HepG2 (cell line): Measurements from ENCODE around the gene CABP4. TPM values are rescaled to one million over a fixed set of nuclear protein-coding genes. Genes with fewer than 3 reads are reported as not detected.

Experiments
- CBFB ChIP-seq: sonication (generic); formaldehyde crosslinking; IDR thresholded peaks from 2 replicates; pipeline ENCODE4 v1.4.0; 2020; ENCODE audit warnings: missing genetic modification reagents
- CREB3 ChIP-seq: sonication (generic); formaldehyde crosslinking; IDR thresholded peaks from 2 replicates; pipeline ENCODE4 v1.5.0; 2020; ENCODE audit warnings: missing genetic modification reagents
- E2F5 ChIP-seq: sonication (generic); formaldehyde crosslinking; conservative IDR thresholded peaks from 2 replicates; pipeline ENCODE4 v1.4.0; 2020; ENCODE audit warnings: missing genetic modification reagents
- EP300 ChIP-seq, 3 experiments: sonication (generic) in 1 of 3; formaldehyde crosslinking in 1 of 3; IDR thresholded peaks; 2 replicates each; pipeline versions ENCODE4 v1.5.1 to v1.6.1; 2011 to 2020; ENCODE audit warnings: low read depth in 2 of 3, low read length in 2 of 3, borderline replicate concordance in 1 of 3, improper control_type of control experiment in 1 of 3, mild to moderate bottlenecking in 1 of 3, missing genetic modification reagents in 1 of 3, moderate library complexity in 1 of 3
- GATA4 ChIP-seq: sonication (generic); IDR thresholded peaks from 2 replicates; pipeline ENCODE4 v1.6.1; 2016; ENCODE audit warnings: antibody characterized with exemption, low read depth, borderline replicate concordance
- KLF12 ChIP-seq: sonication (generic); formaldehyde crosslinking; IDR thresholded peaks from 2 replicates; pipeline ENCODE4 v1.4.0; 2020; ENCODE audit warnings: missing genetic modification reagents, borderline replicate concordance
- KLF15 ChIP-seq: sonication (generic); formaldehyde crosslinking; IDR thresholded peaks from 2 replicates; pipeline ENCODE4 v1.8.1; 2023; ENCODE audit warnings: borderline replicate concordance, mild to moderate bottlenecking, inconsistent platforms, missing genetic modification reagents, mixed read lengths
- KLF16 ChIP-seq, 2 experiments: sonication (generic) in 1 of 2; formaldehyde crosslinking in 1 of 2; IDR thresholded peaks; 2 replicates each; pipeline versions ENCODE4 v1.6.1 to v1.8.0; 2016 to 2023; ENCODE audit warnings: missing genetic modification reagents in 2 of 2, missing compliant biosample characterization in 1 of 2
- NR2F1 ChIP-seq, 2 experiments: fragments of 450-650 bp in 1 of 2; formaldehyde crosslinking in 1 of 2; IDR thresholded peaks; 2 replicates each; pipeline versions ENCODE4 v1.5.0 to v1.6.1; 2016 to 2020; ENCODE audit warnings: mild to moderate bottlenecking in 1 of 2, missing compliant biosample characterization in 1 of 2, missing genetic modification reagents in 1 of 2, moderate library complexity in 1 of 2
- NRL ChIP-seq: sonication (generic); formaldehyde crosslinking; IDR thresholded peaks from 2 replicates; pipeline ENCODE4 v1.5.0; 2020; ENCODE audit warnings: missing genetic modification reagents, mild to moderate bottlenecking, moderate library complexity, borderline replicate concordance
- SMAD3 ChIP-seq: sonication (generic); formaldehyde crosslinking; IDR thresholded peaks from 2 replicates; pipeline ENCODE4 v1.4.0; 2020; ENCODE audit warnings: missing genetic modification reagents
- ZBTB39 ChIP-seq: sonication (generic); formaldehyde crosslinking; IDR thresholded peaks from 2 replicates; pipeline ENCODE4 v1.5.0; 2020; ENCODE audit warnings: missing genetic modification reagents
- ZNF136 ChIP-seq: sonication (generic); formaldehyde crosslinking; IDR thresholded peaks from 2 replicates; pipeline ENCODE4 v1.8.1; 2022; ENCODE audit warnings: low read depth, mild to moderate bottlenecking, moderate library complexity, missing genetic modification reagents
- ZNF160 ChIP-seq: sonication (generic); formaldehyde crosslinking; IDR thresholded peaks from 2 replicates; pipeline ENCODE4 v1.8.0; 2022; ENCODE audit warnings: mild to moderate bottlenecking, inconsistent platforms, missing genetic modification reagents
- ZNF235 ChIP-seq: sonication (generic); formaldehyde crosslinking; IDR thresholded peaks from 2 replicates; pipeline ENCODE4 v1.8.1; 2023; ENCODE audit warnings: mild to moderate bottlenecking, missing genetic modification reagents, borderline replicate concordance
- ZNF260 ChIP-seq: sonication (generic); formaldehyde crosslinking; IDR thresholded peaks from 2 replicates; pipeline ENCODE4 v1.4.0; 2020; ENCODE audit warnings: missing genetic modification reagents, low read depth, mild to moderate bottlenecking, borderline replicate concordance
- ZNF337 ChIP-seq: sonication (generic); formaldehyde crosslinking; IDR thresholded peaks from 2 replicates; pipeline ENCODE4 v1.5.1; 2020; ENCODE audit warnings: missing genetic modification reagents, low read depth, mild to moderate bottlenecking, borderline replicate concordance
- ZNF362 ChIP-seq: sonication (generic); formaldehyde crosslinking; IDR thresholded peaks from 2 replicates; pipeline ENCODE4 v1.4.0; 2020; ENCODE audit warnings: missing genetic modification reagents, mild to moderate bottlenecking, borderline replicate concordance
- ZNF484 ChIP-seq: sonication (generic); formaldehyde crosslinking; IDR thresholded peaks from 2 replicates; pipeline ENCODE4 v1.5.1; 2020; ENCODE audit warnings: mild to moderate bottlenecking, low read depth, missing genetic modification reagents, borderline replicate concordance
- ZNF567 ChIP-seq: sonication (generic); formaldehyde crosslinking; IDR thresholded peaks from 2 replicates; pipeline ENCODE4 v1.8.1; 2023; ENCODE audit warnings: mild to moderate bottlenecking, missing genetic modification reagents, borderline replicate concordance
- ZNF660 ChIP-seq: sonication (generic); formaldehyde crosslinking; IDR thresholded peaks from 2 replicates; pipeline ENCODE4 v1.5.1; 2020; ENCODE audit warnings: mild to moderate bottlenecking, low read depth, missing genetic modification reagents, borderline replicate concordance
- polyA plus RNA-seq, 8 experiments: library from polyadenylated mRNA; depleted of rRNA in 3 of 8; stranded (reverse) in 7 of 8; unstranded in 1 of 8; fragments of >200 nt; fragmentation: Illumina TruSeq in 4 of 8; extraction: Trizol in 4 of 8; gene quantifications; 2 replicates each; pipeline versions ENCODE4 v1.2.1 to v1.2.3, GENCODE V29; 2011 to 2016; ENCODE audit warnings: low read depth in 4 of 8, missing spikeins in 1 of 8, mixed read lengths in 1 of 8; ENCODE audit not compliant: insufficient read depth in 1 of 8
- total RNA-seq, 5 experiments: library from RNA; depleted of rRNA; stranded (reverse); fragments of >200 nt; fragmentation: Illumina TruSeq; extraction: Trizol; gene quantifications; 2 replicates each; pipeline ENCODE4 v1.2.3, GENCODE V29; 2016; ENCODE audit warnings: low read depth in 1 of 5

The CABP4 gene
- total and polyA plus RNA-seq, 2 of the 13 experiments (the other 11 are each of a cell fraction or from before 2014, with no cell fraction given): not detected

GRCh38 chr11:67482827-67483798 is 28.0 kb downstream of the CABP4 start, which contains the start of gene AIP (continued):
- TF ChIP-seq EP300 (IDR thresholded peaks at IDR 0.05; ENCODE audit: low read depth in 2 of 2, low read length in 2 of 2) (no peak), EP300 (CRISPR knock-in tag; IDR thresholded peaks at IDR 0.05; ENCODE audit: borderline replicate concordance) (peak; percentile 61; the same call in 1 of the 2 replicates), ZNF235 (peak; percentile 96; the same call in 1 of the 2 replicates), ZNF337 (CRISPR knock-in tag) (peak; percentile 84; the same call in 1 of the 2 replicates), ZNF260 (CRISPR knock-in tag) (no peak), NR2F1 (CRISPR knock-in tag; IDR thresholded peaks at IDR 0.05) (no peak), NRL (CRISPR knock-in tag) (peak; percentile 99), ZBTB39 (CRISPR knock-in tag) (no peak), ZNF484 (peak; percentile 84; the same call in 1 of the 2 replicates), ZNF660 (CRISPR knock-in tag) (peak; percentile 86; the same call in 1 of the 2 replicates), SMAD3 (CRISPR knock-in tag) (peak; percentile 80), ZNF136 (CRISPR knock-in tag) (peak; percentile 81; the same call in 1 of the 2 replicates), KLF16 (CRISPR knock-in tag; IDR thresholded peaks at IDR 0.05) (peak; percentile 75 to 95; a peak in 3 of 4 replicates), CREB3 (CRISPR knock-in tag) (peak; percentile 84), E2F5 (CRISPR knock-in tag) (peak; percentile 68), ZNF160 (CRISPR knock-in tag) (peak; percentile 79), ZNF362 (CRISPR knock-in tag) (peak; percentile 36; the same call in 1 of the 2 replicates), ZNF567 (CRISPR knock-in tag) (peak; percentile 95; the same call in 1 of the 2 replicates), KLF15 (CRISPR knock-in tag) (peak; percentile 99), GATA4 (0 out of 2 replicates have a peak, but pooled peaks have one; percentile 12), CBFB (CRISPR knock-in tag) (peak; percentile 86; the same call in 1 of the 2 replicates), KLF12 (peak; percentile 49; the same call in 1 of the 2 replicates)
